Regular cardiac myocyte (primary cell): ENCODE measurements around the gene MFSD2A. TPM values are rescaled to one million over a fixed set of nuclear protein-coding genes. Genes with fewer than 3 reads are reported as not detected.

ENCODE experiments used
- total RNA-seq: library from RNA; depleted of rRNA; stranded (reverse); fragments of >200 nt; gene quantifications from 2 replicates; pipeline ENCODE4 v1.2.3, GENCODE V29; 2014

MFSD2A gene
- 5.4 and 6.1 TPM in 2 replicates for total RNA-seq

DNA sequence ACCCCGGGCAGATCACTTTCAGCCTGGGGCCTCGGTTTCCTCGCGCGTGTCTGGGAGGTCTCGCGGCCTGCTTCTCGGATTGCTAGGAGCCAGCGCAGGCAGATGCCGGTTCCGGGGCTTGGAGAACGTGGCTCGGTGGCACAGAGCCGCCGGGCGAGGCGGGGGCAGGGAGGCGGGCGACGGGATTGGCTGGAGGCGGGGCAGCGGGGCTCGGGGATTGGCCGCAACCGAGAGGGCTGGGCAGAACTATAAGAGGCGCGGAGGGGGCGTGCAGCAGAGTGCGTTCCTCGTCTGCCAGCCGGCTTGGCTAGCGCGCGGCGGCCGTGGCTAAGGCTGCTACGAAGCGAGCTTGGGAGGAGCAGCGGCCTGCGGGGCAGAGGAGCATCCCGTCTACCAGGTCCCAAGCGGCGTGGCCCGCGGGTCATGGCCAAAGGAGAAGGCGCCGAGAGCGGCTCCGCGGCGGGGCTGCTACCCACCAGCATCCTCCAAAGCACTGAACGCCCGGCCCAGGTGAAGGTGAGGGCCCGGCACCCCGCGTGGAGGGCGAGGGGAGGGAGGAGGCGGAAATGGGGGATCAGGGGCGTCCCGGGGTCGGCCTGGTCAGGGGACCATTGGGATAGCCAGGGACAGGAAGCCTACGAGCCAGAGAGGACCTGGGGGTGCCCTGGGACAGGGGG, at the start of gene MFSD2A:
Gene MFSD2A (plus strand): TSS at position 276 of the 677 bp plus-strand sequence. CDS start 148 bp downstream, at position 424.

Other genes starting within 250 kb of the MFSD2A start
- 32.7 and 46.4 TPM in 2 replicates for gene PPIE, start 216.3 kb upstream of the MFSD2A start, total RNA-seq
- gene OXCT2, start 183.8 kb upstream of the MFSD2A start, total RNA-seq, result 0.96 and 1.7 TPM in 2 replicates
- gene BMP8B, start 166.3 kb upstream of the MFSD2A start, total RNA-seq, result not detected in 2 replicates
- 27.0 and 37.2 TPM in 2 replicates for gene TRIT1, start 71.6 kb upstream of the MFSD2A start, total RNA-seq
- gene MYCL, start 53.2 kb upstream of the MFSD2A start, total RNA-seq, result 0.58 and 2.3 TPM in 2 replicates
- gene CAP1, start 85.6 kb downstream of the MFSD2A start, total RNA-seq, result 468 and 655 TPM in 2 replicates
- gene PPT1, start 142.1 kb downstream of the MFSD2A start, total RNA-seq, result 38.6 and 59.4 TPM in 2 replicates
- gene RLF, start 206.2 kb downstream of the MFSD2A start, total RNA-seq, result 24.9 and 40.0 TPM in 2 replicates